HG03095 (cell line): ENCODE results near the gene OR51M1.
A peak's percentile ranks its signal among the peaks of the same experiment; 100 is the strongest.
"Not testable (repeated sequence)": the region's sequence is repeated elsewhere in the genome, so short reads cannot be mapped to it uniquely, and the experiment has no call there.

Experiments used
- ATAC-seq: cut with Tn5 transposase; IDR thresholded peaks from one replicate; pipeline ENCODE4 v1.9.1; 2021; ENCODE audit warnings: moderate library complexity; ENCODE audit not compliant: unreplicated experiment

Gene OR51M1, protein sequence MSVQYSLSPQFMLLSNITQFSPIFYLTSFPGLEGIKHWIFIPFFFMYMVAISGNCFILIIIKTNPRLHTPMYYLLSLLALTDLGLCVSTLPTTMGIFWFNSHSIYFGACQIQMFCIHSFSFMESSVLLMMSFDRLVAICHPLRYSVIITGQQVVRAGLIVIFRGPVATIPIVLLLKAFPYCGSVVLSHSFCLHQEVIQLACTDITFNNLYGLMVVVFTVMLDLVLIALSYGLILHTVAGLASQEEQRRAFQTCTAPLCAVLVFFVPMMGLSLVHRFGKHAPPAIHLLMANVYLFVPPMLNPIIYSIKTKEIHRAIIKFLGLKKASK

GRCh38 chr11:5383576-5383975 lies at the start of gene OR51M1:
Gene OR51M1, plus strand, starts transcription at chr11:5383812. Its CDS starts 5,587 bp downstream, at chr11:5389399.
- no peak for ATAC-seq

DNA sequence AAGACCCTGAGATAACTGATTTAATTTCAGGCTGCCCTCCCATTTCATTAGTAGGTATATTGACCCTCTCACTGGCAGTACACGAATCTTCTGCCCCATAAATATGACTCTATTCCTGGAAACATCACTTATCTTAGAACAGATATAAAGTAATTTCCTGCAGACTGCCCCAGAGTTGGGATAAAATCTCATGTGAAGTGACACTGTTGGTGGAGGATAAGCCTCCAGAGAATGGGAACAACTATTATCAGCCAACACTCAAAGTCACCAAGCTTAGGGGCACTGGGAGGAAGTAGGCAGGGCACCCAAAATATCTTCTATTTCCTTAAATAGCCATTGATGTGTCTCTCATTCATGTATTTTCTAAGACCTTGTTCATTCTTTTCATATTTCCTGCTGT lies 48.4 kb upstream of the OR51M1 start:
- no peak for ATAC-seq

GRCh38 chr11:5336331-5336730 lies 47.3 kb upstream of the OR51M1 start:
- no peak for ATAC-seq

GRCh38 chr11:5337253-5337652 lies 46.4 kb upstream of the OR51M1 start:
- ATAC-seq = not testable (repeated sequence)

DNA sequence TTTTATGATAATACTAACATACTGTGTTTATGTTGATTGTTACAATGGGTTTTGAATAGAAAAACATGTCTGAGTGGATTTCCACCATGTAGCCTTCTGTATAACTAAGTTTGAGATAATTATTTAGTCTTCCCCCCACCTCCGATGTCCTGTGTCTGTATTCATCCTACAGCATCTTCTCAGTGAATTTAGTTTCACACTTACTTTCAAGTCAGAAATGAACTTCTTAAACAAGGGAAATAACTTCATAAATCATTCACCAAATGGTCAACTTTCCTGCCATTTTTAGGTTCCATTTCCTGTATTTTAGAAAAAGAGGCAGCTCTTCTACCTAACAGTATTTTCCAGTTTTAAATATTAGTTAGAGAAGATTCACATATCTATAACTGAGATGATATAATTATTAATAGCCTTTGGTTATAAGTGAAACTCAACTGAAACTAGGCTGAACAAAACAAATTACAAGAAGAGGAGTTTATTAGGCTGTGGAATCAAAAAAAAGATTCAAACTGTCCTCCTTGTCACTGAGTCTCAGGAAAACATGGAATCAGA lies 43.8 kb upstream of the OR51M1 start:
- ATAC-seq = peak; percentile 61

DNA sequence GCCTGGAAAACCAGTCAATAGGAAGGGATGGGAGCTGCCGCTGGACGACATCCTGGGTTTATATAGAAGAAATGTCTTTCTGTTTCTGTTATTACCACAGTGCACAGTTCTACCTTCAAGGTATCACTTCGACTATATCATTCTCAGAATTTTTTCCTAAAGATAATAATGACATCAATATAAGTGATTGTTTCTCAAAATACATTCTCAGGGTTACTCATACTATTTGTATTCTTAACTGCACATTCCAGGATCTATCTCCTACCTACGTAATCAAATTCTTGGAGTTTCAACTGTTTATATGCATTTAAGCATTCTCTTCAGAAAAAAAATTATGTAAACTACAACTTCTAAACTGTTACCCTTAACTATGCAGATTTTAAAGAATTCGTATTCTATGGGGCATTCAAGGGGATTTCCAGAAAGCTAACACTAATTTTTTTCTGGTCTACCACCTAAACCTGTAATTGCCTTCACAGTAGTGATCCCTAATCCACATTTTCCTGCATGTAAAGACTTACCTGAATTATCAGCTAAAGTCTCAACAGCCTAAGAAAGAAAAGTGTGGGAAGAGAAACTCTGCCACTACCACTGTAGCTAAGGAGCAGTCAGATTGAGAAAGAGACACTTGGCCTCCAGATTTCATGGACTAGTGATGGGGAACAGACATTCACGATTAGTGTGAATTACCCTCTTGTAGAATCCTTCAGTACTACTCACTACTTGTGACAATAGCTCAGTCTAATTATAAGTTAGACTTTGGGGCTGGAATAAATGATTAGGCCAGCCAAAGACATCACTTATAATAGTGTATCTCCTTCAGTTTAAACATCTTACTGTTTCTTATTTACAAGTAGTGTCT lies 39.9 kb upstream of the OR51M1 start, which contains the start of gene OR51B5:
TSS of gene OR51B5 (minus strand) at position 51 of the 862 bp plus-strand sequence. CDS start at position 51, 0 bp downstream.
- ATAC-seq = no peak

DNA sequence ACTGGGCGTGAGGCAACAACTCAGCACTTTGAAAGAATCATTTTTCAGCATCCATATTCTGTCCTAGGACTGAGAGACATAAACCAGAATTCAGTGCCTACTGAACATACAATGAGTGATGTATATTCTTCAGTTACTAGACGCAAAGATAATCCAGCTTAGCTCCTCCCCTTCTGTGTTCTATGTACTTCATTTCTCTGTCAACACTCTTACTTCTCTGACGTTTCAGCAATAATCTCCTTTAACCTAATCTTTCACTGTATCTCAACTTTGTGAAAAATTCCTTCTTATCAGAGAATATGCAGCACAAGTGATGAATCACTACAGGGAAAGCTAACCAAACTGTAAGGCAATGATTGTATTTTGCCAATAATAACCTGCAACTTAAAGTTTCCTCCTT lies 37.8 kb upstream of the OR51M1 start:
- ATAC-seq = no peak

DNA sequence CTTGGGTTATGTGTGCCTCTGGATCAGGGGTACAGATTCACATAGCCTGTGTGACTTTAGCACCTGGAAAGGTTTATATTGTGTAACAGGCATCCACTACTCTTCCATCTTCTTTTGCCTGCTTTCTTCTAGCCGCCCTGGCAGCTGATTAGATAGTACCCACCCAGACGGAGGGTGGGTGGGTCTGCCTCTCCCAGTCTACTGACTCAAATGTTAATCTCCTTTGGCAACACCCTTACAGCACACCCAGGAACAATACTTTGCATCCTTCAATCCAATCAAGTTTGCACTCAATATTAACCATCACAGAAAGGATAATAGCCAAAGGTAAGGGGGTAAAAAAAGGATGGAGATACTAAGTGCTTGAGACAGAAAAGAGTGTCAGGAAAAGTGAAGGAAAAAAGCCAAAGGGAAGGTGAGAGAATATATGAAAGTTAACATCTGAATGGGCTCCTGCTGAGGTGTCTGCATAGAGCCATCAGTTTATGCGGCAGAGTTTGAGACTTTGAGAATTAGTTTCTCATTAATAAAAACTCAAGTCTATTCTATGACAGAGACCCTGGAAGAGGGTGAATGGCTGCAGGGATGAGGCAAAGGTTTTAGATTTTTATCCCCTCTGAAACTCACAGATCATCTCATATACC lies 34.9 kb upstream of the OR51M1 start:
- no peak for ATAC-seq

DNA sequence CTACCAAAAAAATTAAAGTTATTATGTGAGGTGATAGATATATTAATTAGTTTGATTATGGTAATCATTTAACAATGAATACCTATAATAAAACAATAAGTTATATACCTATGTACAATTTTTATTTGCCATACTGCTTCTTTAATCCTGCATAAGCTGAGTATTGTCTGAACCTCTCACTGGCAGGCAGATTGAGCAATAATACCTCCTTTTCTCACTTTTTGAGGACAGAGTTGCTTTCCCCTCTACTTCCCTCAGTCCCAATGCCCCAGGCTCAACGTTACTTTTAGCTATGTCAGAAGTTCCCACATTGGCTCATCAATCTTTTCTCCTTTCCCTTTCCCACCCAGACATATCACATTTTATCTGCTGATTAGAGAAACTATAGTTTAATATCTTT lies 34.1 kb upstream of the OR51M1 start:
- no peak for ATAC-seq

DNA sequence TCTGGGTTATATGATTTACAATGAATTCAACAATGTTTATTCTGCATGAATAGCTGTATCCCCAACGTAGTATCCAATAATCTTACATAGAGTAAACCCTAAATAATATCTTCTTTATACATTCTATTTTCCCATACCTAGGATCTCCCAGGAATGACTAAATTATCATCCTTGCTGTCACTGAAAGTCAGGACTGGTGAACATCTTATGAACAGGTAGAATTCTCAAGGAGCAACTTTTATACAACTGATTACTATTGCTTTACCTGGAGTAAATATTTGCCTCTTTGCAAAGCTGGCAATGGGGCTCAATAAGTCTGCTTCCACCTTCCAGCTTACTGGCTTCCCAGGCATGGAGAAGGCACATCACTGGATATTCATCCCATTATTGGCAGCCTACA lies 32.4 kb upstream of the OR51M1 start, which contains the start of gene OR51B6:
TSS of gene OR51B6 (plus strand) at position 301 of the 400 bp plus-strand sequence. CDS start at position 301, 0 bp downstream.
- no peak for ATAC-seq

DNA sequence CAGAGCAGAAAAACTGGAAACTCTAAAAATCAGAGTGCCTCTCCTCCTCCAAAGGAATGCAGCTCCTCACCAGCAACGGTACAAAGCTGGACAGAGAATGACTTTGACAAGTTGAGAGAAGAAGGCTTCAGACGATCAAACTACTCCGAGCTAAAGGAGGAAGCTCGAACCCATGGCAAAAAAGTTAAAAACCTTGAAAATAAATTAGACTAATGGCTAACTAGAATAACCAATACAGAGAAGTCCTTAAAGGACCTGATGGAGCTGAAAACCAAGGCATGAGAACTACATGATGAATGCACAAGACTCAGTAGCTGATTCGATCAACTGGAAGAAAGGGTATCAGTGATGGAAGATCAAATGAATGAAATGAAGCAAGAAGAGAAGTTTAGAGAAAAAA lies 27.6 kb upstream of the OR51M1 start:
- ATAC-seq = not testable (repeated sequence)

- no peak for ATAC-seq
Observed at GRCh38 chr11:5362017-5362625, 21.5 kb upstream of the OR51M1 start.

DNA sequence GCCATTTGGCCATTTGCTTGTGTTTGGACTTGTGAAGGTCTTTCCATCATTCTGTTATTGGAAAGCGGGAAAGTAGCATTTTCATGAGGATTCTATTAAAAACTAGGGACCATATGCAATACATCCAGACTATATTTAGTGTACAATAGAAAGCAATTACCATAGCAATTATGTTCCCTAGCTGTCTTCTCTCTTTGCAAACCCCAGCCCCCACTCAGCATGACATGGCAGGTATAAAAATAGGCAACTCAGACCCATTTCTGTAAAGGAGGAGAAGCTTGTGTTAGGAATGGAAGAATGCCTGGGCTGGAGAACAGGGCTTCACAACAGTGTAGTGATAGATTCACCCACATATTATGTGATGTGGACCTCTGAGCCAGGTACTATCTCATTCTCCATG lies 19.9 kb upstream of the OR51M1 start:
- no peak for ATAC-seq

GRCh38 chr11:5364214-5364613 lies 19.4 kb upstream of the OR51M1 start:
- no peak for ATAC-seq

DNA sequence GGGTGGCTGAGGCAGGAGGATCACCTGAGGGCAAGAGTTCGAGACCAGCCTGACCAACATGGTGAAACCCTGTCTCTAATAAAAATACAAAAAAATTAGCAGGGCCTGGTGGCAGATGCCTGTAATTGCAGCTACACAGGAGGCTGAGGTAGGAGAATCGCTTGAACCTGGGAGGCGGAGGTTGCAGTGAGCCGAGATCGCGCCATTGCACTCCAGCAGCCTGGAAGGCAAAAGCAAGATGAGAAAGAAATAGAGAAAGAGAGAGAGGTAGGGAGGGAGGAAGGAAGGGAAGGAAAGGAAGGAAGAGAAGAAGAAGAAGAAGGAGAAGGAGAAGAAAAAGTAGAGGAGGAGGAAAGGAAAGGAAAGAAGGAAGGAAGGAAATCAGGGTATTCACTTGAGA lies 17.2 kb upstream of the OR51M1 start:
- not testable (repeated sequence) for ATAC-seq

GRCh38 chr11:5366856-5367255 lies 16.8 kb upstream of the OR51M1 start:
- no peak for ATAC-seq

DNA sequence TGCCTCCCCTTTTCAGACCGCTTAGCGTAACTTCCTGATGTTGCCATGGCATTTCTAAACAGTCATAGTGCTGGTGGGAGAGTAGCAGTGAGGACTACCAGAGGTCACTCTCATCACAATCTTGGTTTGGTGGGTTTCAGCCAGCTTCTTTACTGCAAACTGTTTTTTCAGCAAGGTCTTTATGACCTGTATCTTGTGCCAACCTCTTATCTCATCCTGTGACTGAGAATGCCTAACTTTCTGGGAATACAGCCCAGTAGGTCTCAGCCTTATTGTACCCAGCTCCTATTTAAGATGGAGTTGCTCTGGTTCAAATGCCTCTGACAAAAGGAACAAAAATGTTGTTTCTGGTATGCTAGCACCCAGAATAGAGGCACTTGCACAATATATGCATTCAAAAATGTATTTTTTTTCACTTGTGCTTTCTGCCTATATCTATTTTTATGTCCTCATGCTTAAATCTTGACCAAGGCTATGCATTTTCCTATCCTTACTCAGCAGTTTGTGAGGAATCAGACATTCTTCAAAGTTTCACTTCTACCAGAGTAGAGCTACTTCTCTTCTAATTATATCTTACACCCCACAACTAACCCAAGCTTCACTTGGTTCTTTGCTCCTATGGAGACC lies 16.1 kb upstream of the OR51M1 start:
- no peak for ATAC-seq

DNA sequence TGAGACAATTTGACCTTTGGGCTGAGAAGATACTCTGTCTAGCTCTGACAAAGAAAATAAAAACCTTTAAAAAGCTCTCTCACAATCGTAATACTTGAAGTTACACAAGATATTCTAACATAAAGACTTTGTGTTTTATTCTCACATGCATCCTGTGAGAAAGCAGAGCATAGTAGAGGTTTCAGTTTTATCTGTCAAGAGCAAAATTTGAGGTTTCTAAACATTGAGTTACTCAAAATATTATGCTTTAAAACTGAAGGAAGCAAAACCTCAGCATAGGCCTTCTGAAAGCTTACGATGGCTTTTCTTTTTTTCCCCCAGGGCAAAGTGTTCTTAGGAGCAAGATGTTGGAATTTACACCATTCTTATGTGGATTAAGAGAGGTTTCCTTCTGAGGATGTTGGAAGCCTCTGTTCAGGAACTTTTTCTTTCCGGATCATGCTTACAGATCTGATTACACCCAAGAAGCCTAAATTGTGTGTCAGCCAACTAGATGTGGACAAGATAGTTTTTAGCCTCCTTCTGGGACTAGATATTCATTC lies 15.0 kb upstream of the OR51M1 start:
- ATAC-seq = peak; percentile 60

DNA sequence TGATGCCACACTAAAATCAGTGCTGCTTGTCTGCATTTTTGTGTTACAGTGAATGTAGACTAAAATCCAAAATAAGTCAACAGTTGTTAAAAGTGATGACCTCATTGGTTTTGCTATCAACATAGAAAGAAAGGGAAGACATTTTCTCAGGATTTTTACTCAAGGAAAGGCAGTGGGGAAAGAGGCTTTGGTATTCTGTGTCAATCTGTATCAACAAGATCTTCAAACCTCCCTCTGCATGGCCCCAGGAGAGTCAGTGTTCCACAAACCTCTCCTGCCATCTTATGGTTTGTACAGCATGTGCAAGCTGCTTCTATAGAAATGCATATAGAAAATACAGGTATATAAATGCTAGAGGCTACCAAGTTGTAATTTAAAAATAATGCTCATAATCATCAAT lies 13.8 kb upstream of the OR51M1 start:
- ATAC-seq = no peak
